ENCODE measurements around the gene WDR17. TPM values are rescaled to one million over a fixed set of nuclear protein-coding genes. Genes with fewer than 3 reads are reported as not detected.

WDR17 gene
- total RNA-seq = 1 to 10 TPM; 3.1 to 7.3 TPM

GRCh38 chr4:176065435-176066291 lies at the start of gene WDR17:
Gene WDR17 (plus strand): TSS chr4:176065841. CDS start chr4:176111581, 45,740 bp downstream.

GRCh38 chr4:176195184-176195978 lies 129.7 kb downstream of the WDR17 start, which contains the start of gene SPATA4:
Gene SPATA4 (minus strand): TSS chr4:176195585. CDS start chr4:176195562, 23 bp downstream.

Small RNA genes lying within 50 kb of the gene (small RNA-seq; reads per million reads assigned to genes)
- 0 reads per million in 2 donors for gene RF00432

Other genes with a start within 250 kb of the WDR17 start
- under 1 TPM in 1 of 2 donors, not detected in 1; under 0.01 TPM for gene SPATA4, start 129.7 kb downstream of the WDR17 start, total RNA-seq
- not detected for gene ASB5, start 203.4 kb downstream of the WDR17 start, total RNA-seq